ENCODE measurements around the gene BORCS5. TPM values are rescaled to one million over a fixed set of nuclear protein-coding genes. Genes with fewer than 3 reads are reported as not detected.

Gene BORCS5
- total RNA-seq, 1 experiment from 2014 or later = 8.1 TPM

GRCh38 chr12:12433203-12433731 is 76.4 kb downstream of the BORCS5 start:
- DNase-seq (ENCODE audit: low spot score) = no peak

GRCh38 chr12:12436831-12437345 is 80.0 kb downstream of the BORCS5 start:
- DNase-seq (ENCODE audit: low spot score) = no peak

- DNase-seq (ENCODE audit: low spot score) = peak; percentile 55
Measured at GRCh38 chr12:12439636-12440035, 82.8 kb downstream of the BORCS5 start.

GRCh38 chr12:12440784-12441428 is 84.0 kb downstream of the BORCS5 start:
- no peak for DNase-seq (ENCODE audit: low spot score)

GRCh38 chr12:12441429-12441807 is 84.5 kb downstream of the BORCS5 start:
- DNase-seq (ENCODE audit: low spot score) = no peak

DNA sequence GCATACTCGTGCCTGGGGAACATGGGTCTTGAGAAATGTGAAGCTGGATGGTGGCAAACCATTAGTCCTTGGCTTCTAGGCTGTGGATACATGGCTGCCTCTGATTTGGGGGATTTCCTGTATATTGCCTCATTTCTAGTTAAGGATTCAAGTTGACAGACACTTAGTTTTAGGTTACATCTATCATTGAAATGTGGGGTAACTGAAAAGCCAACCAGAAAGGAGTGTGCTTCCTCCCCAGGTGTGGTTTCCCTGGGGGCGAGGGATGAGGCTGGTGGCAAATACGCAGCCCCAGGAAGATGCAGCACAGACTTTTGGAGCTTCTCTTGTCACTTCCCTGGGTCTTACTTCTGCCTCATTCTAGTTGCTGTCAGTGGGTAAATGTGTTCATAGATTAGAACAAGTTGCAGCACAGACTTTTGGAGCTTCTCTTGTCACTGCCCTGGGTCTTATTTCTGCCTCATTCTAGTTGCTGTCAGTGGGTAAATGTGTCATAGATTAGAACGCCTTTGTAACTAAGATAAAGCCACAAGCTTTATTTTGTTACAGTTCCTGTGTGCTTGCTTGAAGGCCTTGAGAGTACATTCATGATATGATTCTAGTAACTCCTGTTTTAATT is 85.1 kb downstream of the BORCS5 start:
- DNase-seq (ENCODE audit: low spot score) = no peak

DNA sequence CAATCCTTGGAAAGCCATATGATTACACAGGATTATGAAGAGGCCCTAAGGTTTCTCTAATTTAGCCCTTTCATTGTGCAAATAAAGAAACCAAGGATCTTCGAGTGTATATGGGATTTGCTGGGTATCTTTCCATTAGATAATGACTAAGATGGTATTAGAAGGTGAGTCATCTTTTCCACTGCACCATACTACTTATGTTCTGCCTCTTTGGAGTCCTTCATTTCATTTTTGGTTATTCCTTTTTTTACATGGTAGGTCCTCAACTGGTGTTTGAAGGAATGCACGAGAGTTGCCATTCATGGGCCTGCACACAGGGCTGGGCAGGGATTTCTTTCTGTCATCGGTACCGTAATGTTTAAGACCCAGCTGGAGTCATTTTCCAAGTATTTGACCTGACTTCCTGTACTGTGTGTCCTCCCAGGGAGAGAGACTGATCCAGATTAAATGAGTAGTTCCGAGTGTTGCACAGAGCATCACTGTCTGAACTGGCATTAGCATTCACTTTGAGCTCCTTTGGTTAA is 85.7 kb downstream of the BORCS5 start:
- no peak for DNase-seq (ENCODE audit: low spot score)

- no peak for DNase-seq (ENCODE audit: low spot score)
Measured at GRCh38 chr12:12443431-12443878, 86.6 kb downstream of the BORCS5 start.

- no peak for DNase-seq (ENCODE audit: low spot score)
Measured at GRCh38 chr12:12445165-12445881, 88.4 kb downstream of the BORCS5 start.

DNA sequence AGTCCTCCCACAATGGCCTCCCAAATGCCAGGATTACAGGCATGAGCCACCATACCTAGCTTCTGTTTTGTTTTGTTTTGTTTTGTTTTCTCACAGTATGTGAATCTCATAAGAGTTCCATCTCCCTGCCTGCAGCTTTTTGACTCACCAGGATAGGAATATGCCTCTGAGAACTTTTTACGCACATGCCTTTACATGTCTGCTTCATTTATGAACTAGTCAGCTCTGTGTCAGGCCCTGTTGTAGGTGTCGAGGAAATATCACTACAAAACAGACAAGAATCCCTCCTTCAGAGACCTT is 89.0 kb downstream of the BORCS5 start:
- no peak for DNase-seq (ENCODE audit: low spot score)

DNA sequence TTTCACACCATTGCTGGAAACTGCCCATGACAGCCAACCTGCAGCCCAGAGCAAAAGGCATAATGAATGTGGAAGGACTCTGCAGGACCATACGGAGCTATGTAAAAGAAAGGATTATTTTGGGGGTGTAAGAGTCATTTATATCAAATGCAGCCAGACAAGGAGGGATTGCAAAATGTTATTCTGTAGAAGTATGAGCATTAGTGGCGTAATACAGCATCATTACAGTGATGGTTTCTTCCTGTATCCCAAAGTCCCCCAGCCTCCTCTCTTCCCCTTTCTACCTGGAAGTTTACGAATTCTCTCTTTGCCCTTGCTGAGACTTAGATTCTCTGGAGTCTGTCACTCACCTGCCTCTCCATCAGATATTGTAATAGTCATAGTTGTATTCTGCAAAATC is 89.9 kb downstream of the BORCS5 start:
- DNase-seq (ENCODE audit: low spot score) = no peak

DNA sequence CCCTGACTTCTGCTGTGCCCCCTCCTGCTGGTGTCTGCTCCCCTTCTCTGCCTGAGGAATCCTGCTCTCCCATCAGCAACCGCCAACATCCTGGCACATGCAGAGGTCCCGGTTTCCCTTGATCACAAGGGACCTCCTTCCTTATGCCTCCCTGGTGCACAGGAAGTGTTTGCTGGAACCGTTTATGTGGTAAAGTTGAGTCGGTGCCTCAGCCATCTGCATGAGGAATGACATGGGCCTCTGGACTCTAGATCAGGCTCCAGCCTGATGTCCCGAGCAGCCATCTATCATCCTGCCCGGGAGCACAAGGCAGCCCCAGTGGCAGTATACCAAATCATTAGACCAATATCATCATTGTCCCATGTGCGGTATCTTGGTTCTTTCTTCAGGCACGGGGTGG is 90.4 kb downstream of the BORCS5 start:
- DNase-seq (ENCODE audit: low spot score) = no peak

GRCh38 chr12:12447837-12448236 is 91.0 kb downstream of the BORCS5 start:
- no peak for DNase-seq (ENCODE audit: low spot score)

- DNase-seq (ENCODE audit: low spot score) = peak; percentile 80
Measured at GRCh38 chr12:12449533-12450025, 92.7 kb downstream of the BORCS5 start.

DNA sequence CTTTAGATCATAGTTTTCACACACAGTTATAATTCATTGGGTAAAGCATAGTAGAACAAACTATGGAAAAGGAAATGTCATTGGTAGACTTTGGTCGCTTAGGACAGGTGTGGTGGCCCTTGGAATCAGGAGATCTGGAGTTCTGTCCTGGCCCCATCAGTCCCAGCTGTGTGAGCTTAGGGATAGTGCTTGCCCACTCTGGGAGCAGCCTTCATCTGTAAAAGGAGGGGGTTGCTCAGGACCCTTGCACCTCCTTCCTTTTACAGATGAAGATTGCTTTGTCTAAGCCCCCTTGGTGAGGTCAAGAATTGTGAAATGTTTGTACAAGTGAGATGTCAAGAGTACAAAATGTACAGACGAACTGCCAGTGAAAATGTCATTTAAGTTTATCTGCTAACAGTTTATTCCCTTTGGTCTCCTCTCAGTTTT is 93.2 kb downstream of the BORCS5 start:
- no peak for DNase-seq (ENCODE audit: low spot score)

DNA sequence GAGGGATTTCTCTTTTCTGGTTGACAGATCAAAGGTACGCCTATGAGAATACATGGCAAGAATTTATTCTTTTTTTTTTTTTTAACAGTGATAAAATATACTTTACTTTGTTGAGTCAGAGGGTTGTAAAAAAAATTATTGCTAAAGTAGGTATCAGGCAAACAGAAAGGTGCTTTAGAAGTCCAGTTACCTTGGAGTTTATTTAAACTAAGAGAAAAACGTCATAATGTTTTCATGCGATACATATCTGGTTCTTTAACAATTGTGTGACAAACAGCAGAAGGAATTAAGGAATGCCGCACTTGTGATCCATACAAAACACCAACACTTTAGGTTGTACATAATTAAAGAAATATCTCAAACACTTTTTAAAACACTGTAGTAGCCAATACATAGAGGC is 94.2 kb downstream of the BORCS5 start:
- DNase-seq (ENCODE audit: low spot score) = no peak

- no peak for DNase-seq (ENCODE audit: low spot score)
Measured at GRCh38 chr12:12452326-12452902, 95.5 kb downstream of the BORCS5 start.

DNA sequence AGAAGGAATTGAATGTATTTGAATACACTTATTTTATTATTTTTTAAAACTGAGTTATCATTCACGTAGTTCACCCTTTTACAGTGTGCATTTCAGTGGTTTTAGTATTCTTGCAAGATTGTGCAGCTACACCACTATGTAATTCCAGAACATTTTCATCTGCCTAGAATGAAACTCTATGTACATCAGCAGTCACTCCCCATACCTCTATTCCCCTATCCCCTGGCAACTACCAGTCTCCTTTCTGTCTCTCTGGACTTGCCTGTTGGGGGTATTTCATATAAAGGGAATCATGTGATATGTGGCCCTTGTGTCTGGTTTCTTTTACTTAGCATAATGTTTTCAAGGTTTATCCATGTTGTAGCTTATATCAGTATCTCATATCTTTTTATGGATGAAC is 96.8 kb downstream of the BORCS5 start:
- no peak for DNase-seq (ENCODE audit: low spot score)

- DNase-seq (ENCODE audit: low spot score) = no peak
Measured at GRCh38 chr12:12454315-12454714, 97.4 kb downstream of the BORCS5 start.

DNA sequence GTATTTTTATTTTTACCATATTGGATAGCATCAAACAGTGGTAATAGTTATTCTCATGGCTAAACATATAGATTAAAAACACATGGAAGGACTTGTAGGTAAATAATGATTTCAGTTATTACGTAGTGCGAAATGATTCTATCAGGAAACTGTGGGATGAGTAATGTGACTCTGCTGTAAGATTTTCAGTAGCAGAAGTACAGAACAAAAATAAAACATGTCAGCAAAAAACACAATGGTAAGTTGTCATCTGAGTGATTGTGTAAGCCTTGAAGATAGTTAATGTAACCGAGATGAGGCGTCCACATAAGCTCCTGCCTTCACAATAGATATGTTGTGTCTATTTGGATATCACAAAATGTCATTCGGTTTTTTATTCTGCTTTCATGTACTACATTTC is 99.8 kb downstream of the BORCS5 start:
- no peak for DNase-seq (ENCODE audit: low spot score)

- no peak for DNase-seq (ENCODE audit: low spot score)
Measured at GRCh38 chr12:12460935-12461922, 104.4 kb downstream of the BORCS5 start.
